HepG2 (cell line): ENCODE data around the gene KANK4. TPM values are rescaled to one million over a fixed set of nuclear protein-coding genes. Genes with fewer than 3 reads are reported as not detected.

Experiments
- FOXO1 ChIP-seq: sonication (generic); formaldehyde crosslinking; IDR thresholded peaks from 2 replicates; pipeline ENCODE4 v1.4.0; 2020; ENCODE audit warnings: missing genetic modification reagents
- GATA4 ChIP-seq: sonication (generic); IDR thresholded peaks from 2 replicates; pipeline ENCODE4 v1.6.1; 2016; ENCODE audit warnings: antibody characterized with exemption, low read depth, borderline replicate concordance
- GATAD1 ChIP-seq: IDR thresholded peaks from 2 replicates; pipeline ENCODE4 v1.6.1; 2016; ENCODE audit warnings: missing genetic modification reagents, missing compliant biosample characterization
- MAZ ChIP-seq, 2 experiments: sonication (generic) in 1 of 2; formaldehyde crosslinking in 1 of 2; IDR thresholded peaks; 2 replicates each; pipeline versions ENCODE4 v1.5.0 to v1.6.1; 2012 to 2020; ENCODE audit warnings: low read depth in 2 of 2, mild to moderate bottlenecking in 2 of 2, borderline replicate concordance in 1 of 2, improper control_type of control experiment in 1 of 2, low read length in 1 of 2, missing genetic modification reagents in 1 of 2, moderate library complexity in 1 of 2
- MTA3 ChIP-seq: sonication (generic); formaldehyde crosslinking; IDR thresholded peaks from 2 replicates; pipeline ENCODE4 v1.4.0; 2020; ENCODE audit warnings: missing genetic modification reagents
- NCOA1 ChIP-seq: sonication (generic); formaldehyde crosslinking; IDR thresholded peaks from 2 replicates; pipeline ENCODE4 v1.9.0; 2021; ENCODE audit warnings: missing genetic modification reagents
- PAF1 ChIP-seq: IDR thresholded peaks from 2 replicates; pipeline ENCODE4 v1.6.1; 2016; ENCODE audit warnings: missing genetic modification reagents, missing compliant biosample characterization
- RARA ChIP-seq: IDR thresholded peaks from 2 replicates; pipeline ENCODE4 v1.6.1; 2016; ENCODE audit warnings: missing genetic modification reagents, missing compliant biosample characterization
- RFXAP ChIP-seq: sonication (generic); formaldehyde crosslinking; IDR thresholded peaks from 2 replicates; pipeline ENCODE4 v1.4.0; 2020; ENCODE audit warnings: missing genetic modification reagents, borderline replicate concordance
- SAFB2 ChIP-seq: sonication (generic); formaldehyde crosslinking; IDR thresholded peaks from 2 replicates; pipeline ENCODE4 v1.5.1; 2020; ENCODE audit warnings: missing genetic modification reagents, low read depth, mild to moderate bottlenecking, borderline replicate concordance
- SP4 ChIP-seq: sonication (generic); formaldehyde crosslinking; IDR thresholded peaks from 2 replicates; pipeline ENCODE4 v1.8.1; 2023; ENCODE audit warnings: mild to moderate bottlenecking, missing genetic modification reagents
- TRIM24 ChIP-seq: sonication (generic); formaldehyde crosslinking; IDR thresholded peaks from 2 replicates; pipeline ENCODE4 v1.8.0; 2022; ENCODE audit warnings: mild to moderate bottlenecking, missing genetic modification reagents
- ZFP36L1 ChIP-seq: sonication (generic); formaldehyde crosslinking; IDR thresholded peaks from 2 replicates; pipeline ENCODE4 v1.8.0; 2022; ENCODE audit warnings: mild to moderate bottlenecking, missing genetic modification reagents, moderate library complexity
- ZNF382 ChIP-seq: sonication (generic); formaldehyde crosslinking; IDR thresholded peaks from 2 replicates; pipeline ENCODE4 v1.5.0; 2020; ENCODE audit warnings: missing genetic modification reagents, mild to moderate bottlenecking, borderline replicate concordance
- polyA plus RNA-seq, 8 experiments: library from polyadenylated mRNA; depleted of rRNA in 3 of 8; stranded (reverse) in 7 of 8; unstranded in 1 of 8; fragments of >200 nt; fragmentation: Illumina TruSeq in 4 of 8; extraction: Trizol in 4 of 8; gene quantifications; 2 replicates each; pipeline versions ENCODE4 v1.2.1 to v1.2.3, GENCODE V29; 2011 to 2016; ENCODE audit warnings: low read depth in 4 of 8, missing spikeins in 1 of 8, mixed read lengths in 1 of 8; ENCODE audit not compliant: insufficient read depth in 1 of 8
- total RNA-seq, 5 experiments: library from RNA; depleted of rRNA; stranded (reverse); fragments of >200 nt; fragmentation: Illumina TruSeq; extraction: Trizol; gene quantifications; 2 replicates each; pipeline ENCODE4 v1.2.3, GENCODE V29; 2016; ENCODE audit warnings: low read depth in 1 of 5
- TF ChIP-seq, protein P1 (sequence below): IDR thresholded peaks from 2 replicates; pipeline ENCODE4 v1.6.1; 2018; ENCODE audit warnings: missing genetic modification reagents, mild to moderate bottlenecking, missing compliant biosample characterization
- TF ChIP-seq, protein P2 (sequence below): sonication (generic); formaldehyde crosslinking; conservative IDR thresholded peaks from 2 replicates; pipeline ENCODE4 v1.4.0; 2020; ENCODE audit warnings: missing genetic modification reagents
- TF ChIP-seq, protein P3 (sequence below): sonication (generic); formaldehyde crosslinking; IDR thresholded peaks from 2 replicates; pipeline ENCODE4 v1.5.1; 2020; ENCODE audit warnings: mild to moderate bottlenecking, moderate library complexity, missing genetic modification reagents

The KANK4 gene
- total and polyA plus RNA-seq, 2 of the 13 experiments (the other 11 are each of a cell fraction or from before 2014, with no cell fraction given): 16.1 to 25.7 TPM

DNA sequence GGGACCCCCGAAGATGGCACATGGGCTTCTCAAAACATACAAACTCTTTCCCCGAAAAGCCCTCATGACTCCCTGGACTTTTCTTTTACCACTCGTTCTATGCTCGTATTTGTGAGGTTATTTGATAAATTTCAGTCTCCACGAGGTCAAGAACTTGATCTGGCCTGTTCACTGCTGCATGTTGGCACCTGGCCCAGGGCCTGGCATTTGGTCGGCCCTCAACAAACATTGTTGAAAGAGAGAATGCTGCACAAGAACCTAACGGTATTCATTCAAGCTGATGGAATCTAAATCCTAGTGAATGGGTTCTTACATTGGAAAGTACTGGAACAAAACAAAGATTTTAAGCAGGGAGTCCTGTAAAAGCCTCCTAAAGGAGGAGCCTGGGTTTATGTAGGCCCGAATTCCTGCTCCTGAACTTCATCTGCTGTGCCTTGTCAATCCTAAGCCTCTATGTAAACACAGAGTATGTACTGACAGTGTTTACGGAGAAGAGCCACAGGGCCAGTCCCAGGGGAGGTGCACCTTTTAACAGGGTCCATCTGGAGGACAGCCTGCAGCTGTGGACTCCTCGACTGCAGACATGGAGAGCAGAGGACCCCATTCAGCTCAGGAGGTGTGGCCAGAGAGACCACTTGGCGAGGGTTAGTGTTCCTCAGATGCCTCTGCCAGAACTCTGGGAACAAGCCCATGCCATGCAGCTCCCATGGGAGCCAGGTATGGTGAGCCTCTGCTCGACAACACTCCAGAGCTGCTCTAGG lies 77.7 kb downstream of the KANK4 start (continued):
- TF ChIP-seq GATAD1 (CRISPR knock-in tag) (peak; percentile 39; the same call in 1 of the 2 replicates), MAZ (IDR thresholded peaks at IDR 0.05; ENCODE audit: borderline replicate concordance, low read depth, low read length) (no peak), MAZ (CRISPR knock-in tag; IDR thresholded peaks at IDR 0.05; ENCODE audit: low read depth) (no peak), GATA4 (no peak), PAF1 (no peak), FOXO1 (peak; percentile 93), TRIM24 (no peak), ZFP36L1 (0 out of 2 replicates have a peak, but pooled peaks have one; percentile 65), SAFB2 (CRISPR knock-in tag) (peak; percentile 27; the same call in 1 of the 2 replicates), RARA (CRISPR knock-in tag) (peak; percentile 88), MTA3 (CRISPR knock-in tag) (no peak), ZNF382 (CRISPR knock-in tag) (no peak), NCOA1 (CRISPR knock-in tag) (no peak), RFXAP (CRISPR knock-in tag) (0 out of 2 replicates have a peak, but pooled peaks have one; percentile 25), SP4 (CRISPR knock-in tag) (no peak)
- TF ChIP-seq, protein P1, sequence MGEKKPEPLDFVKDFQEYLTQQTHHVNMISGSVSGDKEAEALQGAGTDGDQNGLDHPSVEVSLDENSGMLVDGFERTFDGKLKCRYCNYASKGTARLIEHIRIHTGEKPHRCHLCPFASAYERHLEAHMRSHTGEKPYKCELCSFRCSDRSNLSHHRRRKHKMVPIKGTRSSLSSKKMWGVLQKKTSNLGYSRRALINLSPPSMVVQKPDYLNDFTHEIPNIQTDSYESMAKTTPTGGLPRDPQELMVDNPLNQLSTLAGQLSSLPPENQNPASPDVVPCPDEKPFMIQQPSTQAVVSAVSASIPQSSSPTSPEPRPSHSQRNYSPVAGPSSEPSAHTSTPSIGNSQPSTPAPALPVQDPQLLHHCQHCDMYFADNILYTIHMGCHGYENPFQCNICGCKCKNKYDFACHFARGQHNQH: 0 out of 2 replicates have a peak, but pooled peaks have one; percentile 62
- TF ChIP-seq, protein P2, sequence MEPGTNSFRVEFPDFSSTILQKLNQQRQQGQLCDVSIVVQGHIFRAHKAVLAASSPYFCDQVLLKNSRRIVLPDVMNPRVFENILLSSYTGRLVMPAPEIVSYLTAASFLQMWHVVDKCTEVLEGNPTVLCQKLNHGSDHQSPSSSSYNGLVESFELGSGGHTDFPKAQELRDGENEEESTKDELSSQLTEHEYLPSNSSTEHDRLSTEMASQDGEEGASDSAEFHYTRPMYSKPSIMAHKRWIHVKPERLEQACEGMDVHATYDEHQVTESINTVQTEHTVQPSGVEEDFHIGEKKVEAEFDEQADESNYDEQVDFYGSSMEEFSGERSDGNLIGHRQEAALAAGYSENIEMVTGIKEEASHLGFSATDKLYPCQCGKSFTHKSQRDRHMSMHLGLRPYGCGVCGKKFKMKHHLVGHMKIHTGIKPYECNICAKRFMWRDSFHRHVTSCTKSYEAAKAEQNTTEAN: no peak
- TF ChIP-seq, protein P3, sequence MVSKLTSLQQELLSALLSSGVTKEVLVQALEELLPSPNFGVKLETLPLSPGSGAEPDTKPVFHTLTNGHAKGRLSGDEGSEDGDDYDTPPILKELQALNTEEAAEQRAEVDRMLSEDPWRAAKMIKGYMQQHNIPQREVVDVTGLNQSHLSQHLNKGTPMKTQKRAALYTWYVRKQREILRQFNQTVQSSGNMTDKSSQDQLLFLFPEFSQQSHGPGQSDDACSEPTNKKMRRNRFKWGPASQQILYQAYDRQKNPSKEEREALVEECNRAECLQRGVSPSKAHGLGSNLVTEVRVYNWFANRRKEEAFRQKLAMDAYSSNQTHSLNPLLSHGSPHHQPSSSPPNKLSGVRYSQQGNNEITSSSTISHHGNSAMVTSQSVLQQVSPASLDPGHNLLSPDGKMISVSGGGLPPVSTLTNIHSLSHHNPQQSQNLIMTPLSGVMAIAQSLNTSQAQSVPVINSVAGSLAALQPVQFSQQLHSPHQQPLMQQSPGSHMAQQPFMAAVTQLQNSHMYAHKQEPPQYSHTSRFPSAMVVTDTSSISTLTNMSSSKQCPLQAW (CRISPR knock-in tag): peak; percentile 70
